ENCODE results near the gene DZANK1.

GRCh38 chr20:18477821-18478220 lies 11.0 kb upstream of the DZANK1 start:
- no peak for TF ChIP-seq RBM17 (IDR thresholded peaks at IDR 0.05; ENCODE audit: borderline replicate concordance, low read depth, low read length)
- no peak for TF ChIP-seq CHD2 (IDR thresholded peaks at IDR 0.05; ENCODE audit: low read depth, low read length)
- TF ChIP-seq NKRF (IDR thresholded peaks at IDR 0.05; ENCODE audit: borderline replicate concordance), result no peak
- no peak for TF ChIP-seq EP300 (IDR thresholded peaks at IDR 0.05; ENCODE audit: low read length)
- no peak for TF ChIP-seq ZNF354B (CRISPR knock-in tag; IDR thresholded peaks at IDR 0.05)
- TF ChIP-seq ZNF511 (CRISPR knock-in tag; IDR thresholded peaks at IDR 0.05), result no peak
